MV-4-11 (cell line): ENCODE measurements around the gene LDAF1.
"Not testable (repeated sequence)": the region's sequence is repeated elsewhere in the genome, so short reads cannot be mapped to it uniquely, and the experiment has no call there.

Experiments
- DNase-seq: peaks from one replicate; lab custom pipeline; 2025; lab: John Stamatoyannopoulos, UW

Gene LDAF1

DNA sequence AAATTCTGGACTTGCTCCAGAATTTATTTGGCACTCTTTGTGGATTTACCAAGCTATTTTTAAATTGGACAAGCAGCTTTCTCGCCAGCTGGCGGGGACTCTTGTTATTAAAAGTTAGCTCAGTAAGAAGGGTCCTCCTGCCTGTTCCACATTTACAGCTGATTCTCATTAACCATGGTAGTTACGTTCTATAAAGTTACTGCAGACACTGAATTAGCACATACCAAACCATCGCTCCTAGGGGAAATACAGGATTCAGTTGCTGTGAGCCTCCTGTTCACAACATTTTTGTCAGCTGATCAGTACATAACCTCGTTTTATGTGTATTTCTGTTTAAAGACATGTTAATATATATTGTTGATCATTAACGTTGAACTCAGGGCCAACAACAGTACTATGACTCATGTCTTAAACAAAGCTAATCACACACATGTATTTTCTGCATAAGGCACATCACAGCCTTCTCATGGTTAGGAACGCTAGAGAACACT, 4.2 kb downstream of the LDAF1 start:
- no peak for DNase-seq

DNA sequence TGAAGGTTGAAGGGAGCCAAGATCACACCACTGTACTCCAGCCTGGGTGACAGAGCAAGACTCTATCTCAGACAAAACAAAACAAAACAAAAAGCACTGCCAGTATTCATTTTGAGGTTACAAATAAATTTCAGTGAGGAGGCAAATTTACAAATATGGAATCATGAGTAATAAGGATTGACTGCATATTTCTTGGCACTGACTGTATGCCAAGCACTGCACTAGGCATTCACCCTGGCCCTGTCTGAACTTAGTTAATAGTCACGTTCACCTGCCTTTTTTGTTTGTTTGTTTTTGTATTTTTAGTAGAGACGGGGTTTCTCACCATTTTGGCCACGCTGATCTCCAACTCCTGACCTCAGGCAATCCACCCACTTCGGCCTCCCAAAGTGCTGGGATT, 5.1 kb downstream of the LDAF1 start:
- DNase-seq, result no peak

DNA sequence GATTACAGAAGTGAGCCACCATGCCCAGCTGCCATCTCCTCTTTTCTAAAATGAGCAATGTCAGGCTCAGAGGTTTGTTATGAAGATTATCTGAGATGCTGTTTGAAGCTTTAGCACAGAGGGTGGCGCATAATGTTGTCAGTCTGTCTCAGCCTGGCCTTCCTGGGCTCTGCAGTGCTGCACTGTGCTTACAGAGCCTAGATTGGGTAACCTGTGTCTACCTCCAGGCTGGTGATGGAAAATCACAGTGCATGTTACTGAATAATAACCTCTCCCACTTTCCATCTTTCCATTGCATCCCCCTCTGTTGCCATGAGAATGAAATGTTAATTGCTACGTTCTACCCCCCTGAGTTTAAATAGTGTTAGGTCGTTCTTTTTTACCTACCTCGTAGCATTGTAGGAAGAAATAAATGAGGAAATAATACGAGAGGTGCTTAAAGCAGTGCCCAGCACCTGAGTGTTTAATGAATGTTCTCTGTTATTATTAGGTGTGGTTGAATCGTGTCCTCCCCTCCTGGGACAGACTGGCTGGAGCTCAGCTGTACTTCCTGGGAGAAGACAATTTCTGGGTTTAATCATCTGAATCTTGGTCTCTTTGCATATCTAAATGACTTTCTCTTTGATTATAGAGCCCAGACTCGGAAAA, 6.2 kb downstream of the LDAF1 start:
- no peak for DNase-seq

DNA sequence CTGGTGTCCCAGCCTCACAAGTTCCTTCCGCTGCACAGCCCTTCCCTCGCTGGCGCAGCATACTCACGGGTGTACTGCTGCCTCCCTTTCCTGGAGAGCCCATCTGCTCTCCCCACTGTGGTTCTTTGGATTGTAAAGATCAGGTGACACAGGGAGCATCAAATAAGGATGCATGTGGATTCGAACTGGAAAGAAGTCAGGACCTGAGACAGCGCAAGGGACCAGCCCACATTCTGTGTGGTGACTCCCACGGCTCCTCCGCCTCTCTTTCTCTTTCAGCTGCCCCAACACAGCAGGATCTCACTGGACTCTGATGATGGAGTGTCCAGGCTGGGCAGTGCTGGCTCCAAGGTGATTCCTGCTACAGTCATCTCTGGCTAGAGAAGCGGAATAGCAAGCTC, 8.1 kb downstream of the LDAF1 start:
- DNase-seq, result no peak

DNA sequence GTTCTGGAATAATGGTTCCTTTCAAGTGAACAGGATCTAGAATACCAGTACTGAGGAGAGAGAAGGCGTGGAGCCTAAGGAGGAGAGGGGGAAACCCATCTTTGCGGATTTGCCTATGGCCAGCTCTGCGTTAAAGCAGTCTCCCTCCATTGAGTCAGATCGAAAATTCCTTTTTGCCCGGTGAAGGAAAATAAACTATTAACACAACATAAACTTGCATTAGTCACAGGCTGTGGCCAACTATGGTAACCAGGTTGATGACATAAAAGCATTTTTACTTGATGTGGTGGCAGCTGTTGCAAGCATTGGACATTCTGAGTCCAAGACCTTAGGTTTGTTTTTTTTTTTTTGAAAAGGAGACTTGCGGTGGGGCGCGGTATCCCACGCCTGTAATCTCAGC, 8.9 kb downstream of the LDAF1 start:
- no peak for DNase-seq

DNA sequence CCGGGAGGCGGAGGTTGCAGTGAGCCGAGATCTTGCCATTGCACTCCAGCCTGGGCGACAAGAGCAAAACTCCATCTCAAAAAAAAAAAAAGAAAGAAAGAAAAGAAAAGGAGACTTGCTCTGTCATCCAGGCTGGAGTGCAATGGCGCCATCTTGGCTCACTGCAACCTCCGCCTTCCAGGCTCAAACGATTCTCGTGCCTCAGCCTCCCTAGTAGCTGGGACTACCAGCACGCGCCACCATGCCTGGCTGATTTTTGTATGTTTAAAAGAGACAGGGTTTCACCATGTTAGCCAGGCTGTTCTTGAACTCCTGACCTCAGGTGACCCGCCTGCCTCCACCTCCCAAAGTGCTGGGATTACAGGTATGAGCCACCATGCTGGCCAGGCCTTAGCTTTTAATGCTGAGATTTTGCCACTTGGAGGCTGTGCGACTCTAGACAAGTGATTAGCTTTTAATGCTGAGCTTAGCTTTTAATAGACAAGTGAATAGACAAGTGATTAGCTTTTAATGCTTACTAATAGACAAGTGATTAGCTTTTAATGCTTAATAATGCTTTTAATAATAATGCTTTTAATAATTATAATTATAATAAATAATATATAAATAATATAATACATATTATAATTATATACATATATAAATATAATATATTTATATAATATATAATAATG, 9.6 kb downstream of the LDAF1 start:
- DNase-seq, result no peak

DNA sequence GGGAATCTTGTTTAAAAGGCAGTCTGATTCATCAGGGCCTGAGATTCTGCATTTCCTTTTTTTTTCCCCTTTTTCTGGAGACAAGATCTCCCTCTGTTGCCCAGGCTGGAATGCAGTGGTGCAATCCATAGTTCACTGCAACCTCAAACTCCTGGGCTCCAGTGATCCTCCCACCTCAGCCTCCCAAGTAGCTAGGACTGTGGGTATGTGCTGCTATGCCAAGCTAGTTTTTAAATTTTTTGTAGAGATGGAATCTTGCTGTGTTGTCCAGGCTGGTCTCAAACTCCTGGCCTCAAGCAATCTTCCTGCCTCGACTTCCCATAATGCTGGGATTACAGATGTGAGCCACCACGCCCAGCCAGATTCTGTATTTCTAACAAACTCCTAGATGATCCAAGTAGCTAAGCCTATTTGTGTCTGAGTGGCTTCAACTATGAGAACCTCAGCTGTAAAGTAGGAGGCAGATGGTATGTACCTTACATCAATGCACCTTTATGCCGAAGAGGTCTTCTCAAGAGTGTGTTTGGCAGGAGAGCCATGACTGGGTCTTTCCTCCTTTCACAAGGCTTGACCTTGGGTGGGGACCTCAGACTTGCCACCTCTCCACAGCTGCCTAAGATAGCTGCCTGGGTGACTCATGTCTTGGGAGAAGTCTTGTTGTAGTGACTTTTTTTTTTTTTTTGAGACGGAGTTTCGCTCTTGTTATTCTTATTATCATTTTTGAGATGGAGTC, 10.9 kb downstream of the LDAF1 start:
- no peak for DNase-seq

DNA sequence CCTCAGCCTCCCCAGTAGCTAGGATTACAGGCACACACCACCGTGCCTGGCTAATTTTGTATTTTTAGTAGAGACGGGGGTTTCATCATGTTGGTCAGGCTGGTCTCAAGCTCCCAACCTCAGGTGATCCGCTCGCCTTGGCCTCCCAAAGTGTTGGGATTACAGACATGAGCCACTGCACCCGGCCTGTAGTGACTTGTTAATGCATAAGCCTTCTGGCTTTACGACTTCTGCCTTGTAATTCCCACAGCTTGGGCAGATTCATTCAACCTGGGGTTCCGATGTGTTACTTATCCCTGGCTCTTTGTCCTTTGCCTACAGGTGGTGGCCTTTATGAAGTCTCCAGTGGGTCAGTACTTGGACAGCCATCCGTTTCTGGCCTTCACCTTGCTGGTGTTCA, 11.6 kb downstream of the LDAF1 start:
- DNase-seq, result not testable (repeated sequence)

DNA sequence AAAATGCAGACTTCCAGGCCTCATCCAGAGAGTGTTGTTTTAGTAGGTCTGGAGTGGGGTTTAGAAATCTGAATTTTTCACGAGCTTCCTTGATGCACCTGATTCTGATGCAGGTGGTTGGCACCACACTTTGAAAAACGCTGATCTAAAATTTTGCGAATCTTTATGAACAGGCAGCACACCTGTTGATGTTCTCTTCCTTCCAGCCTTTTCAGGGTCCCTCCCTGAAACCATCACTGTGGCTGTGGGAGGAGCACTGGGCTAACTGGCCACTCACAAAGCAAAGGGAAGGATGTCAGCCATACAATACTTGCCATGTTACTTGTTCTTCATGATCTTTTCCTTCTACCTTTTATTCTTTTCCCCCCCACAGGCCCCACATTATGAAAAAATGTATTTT, 14.2 kb downstream of the LDAF1 start:
- DNase-seq, result no peak

DNA sequence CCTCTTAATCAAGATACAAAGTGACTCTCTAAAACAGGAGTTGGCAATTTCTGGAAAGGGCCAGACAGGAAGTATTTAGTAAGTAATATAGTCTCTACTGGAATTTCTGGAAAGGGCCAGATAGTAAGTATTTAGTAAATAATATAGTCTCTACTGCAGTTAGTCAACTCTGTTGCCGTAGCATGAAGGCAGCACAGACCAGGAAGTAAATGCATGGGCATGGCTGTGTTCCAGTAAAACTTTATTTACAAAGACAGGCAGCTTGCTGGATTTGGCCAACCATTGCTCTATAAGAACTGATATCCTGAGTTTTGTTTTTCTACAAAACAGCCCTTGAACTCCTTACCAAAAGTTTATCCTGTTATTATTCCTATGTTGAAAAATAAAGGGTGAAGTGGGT, 16.9 kb downstream of the LDAF1 start:
- no peak for DNase-seq

DNA sequence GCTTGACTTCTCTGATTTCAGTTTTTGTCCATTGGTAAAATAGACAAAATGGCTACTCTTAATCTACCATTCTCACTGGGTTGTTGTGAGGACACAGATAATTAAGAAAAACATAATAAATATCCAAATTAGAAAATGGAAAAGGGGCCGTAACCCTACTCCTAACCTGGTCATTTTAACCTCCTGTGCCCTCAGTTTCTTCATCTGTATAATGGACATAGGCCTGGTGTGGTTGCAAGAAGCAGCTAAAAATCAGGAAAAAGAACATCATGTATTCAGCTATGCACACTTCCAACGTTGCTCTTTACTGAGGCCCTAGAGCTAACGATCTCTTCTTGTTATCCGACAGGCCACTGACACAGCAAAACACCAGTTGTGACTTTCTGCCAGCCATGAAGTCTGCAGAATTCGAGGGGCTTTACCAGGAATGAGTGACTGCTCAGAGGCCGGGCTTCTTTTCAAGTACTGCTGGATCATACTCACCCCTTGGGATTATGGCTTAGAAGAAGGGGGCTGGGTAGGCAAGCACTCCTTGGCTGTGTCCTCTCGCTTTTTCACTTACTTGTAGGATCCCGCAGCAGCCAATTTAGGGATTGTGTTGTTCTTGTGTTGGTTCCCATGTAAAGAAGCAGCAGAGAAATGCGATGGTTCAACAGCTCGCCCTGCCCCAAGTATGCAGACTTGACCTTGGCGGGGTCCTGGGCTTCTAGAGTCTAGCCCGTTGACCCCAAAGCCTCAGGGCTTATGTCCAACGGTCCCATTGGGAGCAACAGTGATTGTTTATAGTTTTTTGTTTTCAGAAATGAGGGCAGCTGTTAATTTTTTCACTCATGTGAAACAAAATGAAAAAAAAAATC, 20.9 kb downstream of the LDAF1 start:
- no peak for DNase-seq

DNA sequence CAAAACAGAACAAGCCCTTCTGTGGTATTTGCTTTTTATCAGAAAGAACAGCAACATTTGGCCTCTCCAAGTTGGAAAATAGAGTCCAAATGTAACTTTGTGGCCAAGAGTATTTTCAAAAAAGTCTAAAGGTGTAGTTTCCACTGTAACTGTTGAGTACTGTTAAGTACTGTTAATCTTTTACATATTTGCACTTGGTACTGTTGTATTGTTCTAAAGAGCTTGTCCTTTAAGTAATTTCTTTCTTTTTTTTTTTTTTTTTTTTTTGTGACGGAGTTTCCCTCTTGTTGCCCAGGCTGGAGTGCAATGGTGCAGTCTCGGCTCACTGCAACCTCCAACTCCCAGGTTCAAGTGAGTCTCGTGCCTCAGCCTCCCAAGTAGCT, 21.5 kb downstream of the LDAF1 start:
- no peak for DNase-seq

DNA sequence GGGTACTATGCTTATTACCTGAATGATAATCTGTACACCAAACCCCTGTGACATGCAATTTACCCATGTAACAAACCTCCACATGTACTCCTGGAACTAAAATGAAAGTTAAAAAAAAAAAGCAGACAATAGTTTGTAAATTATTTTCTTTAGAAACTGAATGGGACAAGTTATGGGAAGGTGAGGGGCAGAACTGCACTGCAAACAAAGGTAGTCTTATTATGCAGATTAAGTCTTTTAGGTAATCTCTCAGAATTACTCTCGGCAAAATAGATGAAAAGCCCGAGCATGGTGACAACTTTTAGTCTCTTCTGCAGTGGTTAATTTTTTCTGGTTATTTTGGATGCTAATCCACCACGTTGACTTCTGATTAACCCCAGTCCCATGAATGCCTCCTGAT, 25.5 kb downstream of the LDAF1 start:
- DNase-seq, result no peak

DNA sequence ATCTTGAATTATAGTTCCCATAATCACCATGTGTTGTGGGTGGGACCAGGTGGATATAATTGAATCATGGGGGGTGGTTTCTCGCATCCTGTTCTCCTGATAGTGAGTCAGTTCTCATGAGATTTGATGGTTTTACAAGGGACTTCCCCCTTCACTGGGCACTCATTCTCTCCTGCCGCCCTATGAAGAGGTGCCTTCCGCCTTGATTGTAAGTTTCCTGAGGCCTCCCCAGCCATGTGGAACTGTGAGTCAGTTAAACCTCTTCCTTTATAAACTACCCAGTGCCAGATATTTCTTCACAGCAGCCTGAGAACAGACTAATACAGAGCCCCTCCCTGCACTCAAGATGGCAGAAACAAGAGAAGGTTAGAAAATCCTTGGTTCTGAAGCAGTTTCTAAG, 26.4 kb downstream of the LDAF1 start:
- DNase-seq, result peak; percentile 41

DNA sequence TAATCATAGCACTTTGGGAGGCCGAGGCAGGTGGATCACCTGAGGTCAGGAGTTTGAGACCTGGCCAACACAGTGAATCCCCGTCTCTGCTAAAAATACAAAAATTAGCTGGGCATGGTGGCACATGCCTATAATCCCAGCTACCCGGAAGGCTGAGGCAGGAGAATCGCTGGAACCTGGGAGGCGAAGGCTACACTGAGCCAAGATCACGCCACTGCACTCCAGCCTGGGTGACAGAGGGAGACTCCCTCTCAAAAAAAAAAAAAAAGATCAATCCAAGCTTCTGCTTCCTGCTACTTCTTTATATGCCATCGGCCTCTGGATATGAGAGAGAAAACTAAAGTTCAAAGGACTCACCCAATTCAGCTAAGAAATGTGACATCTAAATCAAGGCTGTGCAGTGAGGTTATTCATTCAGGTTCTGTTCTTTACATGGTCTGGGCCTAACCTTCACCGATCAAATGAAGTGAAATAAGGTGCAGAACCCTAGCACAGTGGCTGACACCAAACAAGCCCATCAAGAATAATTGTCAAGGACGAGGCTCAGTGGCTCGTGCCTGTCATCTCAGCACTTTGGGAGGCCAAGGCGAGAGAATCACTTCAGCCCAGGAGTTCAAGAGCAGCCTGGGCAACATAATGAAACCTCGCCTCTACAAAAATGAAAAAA, 27.3 kb downstream of the LDAF1 start:
- DNase-seq, result no peak

DNA sequence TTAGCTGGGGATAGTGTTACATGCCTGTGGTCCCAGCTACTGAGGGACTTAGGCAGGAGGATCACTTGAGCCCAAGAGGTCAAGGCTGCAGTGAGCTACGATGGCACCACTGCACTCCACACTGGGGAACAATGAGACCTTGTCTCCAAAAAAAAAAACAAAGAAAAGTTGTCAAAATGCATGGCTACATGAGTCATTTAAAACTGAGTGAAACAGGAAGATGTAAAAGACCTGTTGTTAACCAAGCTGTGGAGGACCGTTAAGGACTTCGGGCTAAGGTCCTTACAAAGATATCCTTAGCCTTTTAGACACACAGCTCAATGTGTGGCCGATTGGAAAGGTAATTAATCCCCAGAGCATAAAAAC, 27.8 kb downstream of the LDAF1 start:
- peak; percentile 63 for DNase-seq

DNA sequence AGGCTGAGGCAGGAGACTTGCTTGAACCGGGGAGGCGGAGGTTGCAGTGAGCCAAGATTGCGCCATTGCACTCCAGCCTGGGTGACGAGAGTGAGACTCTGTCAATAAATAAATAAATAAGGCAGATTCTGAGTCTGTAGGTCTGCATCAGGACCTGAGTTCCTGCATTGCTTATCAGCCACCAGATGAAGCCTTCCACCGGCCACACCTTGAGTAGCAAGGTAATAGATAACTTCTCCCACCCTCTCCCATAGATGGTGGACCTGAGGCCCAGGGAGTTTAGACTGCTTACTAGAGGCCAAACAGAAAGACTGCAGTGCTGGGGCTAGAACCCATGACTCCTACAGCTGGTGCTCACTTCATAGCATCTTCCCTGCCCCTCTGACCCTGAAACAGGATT, 30.8 kb downstream of the LDAF1 start:
- DNase-seq, result no peak

DNA sequence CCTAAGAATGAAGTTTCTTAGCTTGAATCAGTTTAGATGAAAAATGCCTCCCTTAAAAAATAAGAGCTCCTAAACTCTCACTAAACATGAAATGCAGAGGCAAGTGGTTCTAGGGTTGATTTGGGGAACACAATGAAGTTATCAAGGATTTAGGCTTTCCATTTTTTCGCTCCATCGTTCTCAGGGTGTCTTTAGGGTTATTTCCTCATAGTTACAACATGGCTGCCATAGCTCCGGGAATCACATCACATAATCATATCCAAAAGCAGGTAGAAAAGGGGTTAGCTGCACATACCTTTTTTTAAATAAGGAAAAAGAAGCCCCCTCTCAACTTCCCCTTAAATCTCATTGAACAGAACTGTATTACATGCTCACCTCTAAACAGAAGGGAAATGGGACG, 31.5 kb downstream of the LDAF1 start:
- DNase-seq, result no peak

DNA sequence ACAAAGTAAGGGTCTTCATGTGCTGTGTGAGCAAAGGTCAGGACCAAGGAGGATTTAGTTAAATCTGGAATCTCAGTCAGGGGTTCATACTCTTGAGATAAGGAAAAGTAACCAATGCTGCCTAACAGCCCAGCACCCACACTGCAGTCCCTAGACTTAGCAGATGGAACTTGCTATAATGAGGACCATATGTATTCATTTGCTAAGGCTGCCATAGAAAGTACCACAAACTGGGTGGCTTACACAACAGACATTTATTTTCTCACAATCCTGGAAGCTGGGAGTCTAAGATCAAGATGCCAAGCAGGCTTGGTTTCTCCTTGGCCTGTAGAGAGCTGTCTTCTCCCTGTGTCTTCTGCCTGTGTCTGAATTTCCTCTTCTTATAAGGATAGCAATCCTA, 32.1 kb downstream of the LDAF1 start:
- no peak for DNase-seq

DNA sequence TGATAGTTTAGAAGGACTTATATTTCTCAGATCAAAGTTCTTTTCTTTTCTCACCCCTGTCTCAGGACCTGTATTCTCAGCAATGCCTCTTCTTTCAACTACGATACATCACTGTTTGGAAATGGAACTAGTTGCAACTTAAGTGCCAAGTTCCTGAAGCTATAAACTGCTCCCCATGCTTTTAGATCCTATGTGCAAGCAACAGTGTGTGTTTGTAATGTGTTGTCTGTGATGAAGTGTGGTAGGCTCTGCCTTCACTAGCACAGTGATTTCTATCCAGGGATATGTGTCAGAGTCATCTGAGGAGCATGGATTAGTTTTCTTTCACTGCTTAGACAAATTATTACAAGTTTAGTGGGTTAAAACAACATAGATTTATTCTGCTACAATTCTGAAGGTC, 34.5 kb downstream of the LDAF1 start:
- no peak for DNase-seq

DNA sequence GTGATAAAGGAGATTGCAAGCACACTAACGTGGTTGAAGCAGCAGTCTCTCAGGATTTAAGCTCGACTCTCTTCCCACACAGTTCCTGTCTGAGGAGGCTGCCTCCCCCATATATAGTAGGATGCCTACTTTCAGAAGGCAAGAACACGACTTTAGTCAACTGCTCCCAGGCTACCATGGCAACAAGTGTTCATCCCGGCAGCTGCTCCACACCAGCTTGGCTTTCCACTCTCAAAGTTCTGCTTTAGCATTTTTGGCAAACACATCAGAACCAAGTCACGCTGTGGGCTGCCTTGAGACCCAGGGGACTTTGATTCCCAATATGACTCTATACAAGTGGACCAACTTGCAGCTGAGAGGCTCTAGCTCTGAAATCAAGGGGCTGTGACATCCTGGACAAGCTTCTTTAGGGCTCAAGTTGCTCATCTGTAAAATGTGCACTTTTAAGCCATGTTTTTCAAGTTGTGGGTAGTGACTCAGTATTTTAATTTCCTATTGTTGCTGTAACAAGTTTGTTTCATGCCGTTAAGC, 36.4 kb downstream of the LDAF1 start:
- DNase-seq, result no peak

DNA sequence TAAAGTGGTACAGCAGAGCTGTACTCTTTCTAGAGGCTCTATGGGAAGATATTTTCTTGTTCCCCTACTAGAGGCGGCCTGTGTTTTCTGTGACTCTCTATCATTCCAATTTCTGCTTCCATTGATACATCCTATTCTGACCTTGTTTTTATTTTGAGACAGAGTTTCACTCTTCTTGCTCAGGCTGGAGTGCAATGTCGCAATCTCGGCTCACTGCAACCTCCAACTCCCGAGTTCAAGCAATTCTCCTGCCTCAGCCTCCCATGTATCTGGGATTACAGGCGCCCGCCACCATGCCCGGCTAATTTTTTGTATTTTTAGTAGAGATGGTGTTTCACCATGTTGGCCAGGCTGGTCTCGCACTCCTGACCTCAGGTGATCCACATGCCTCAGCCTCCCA, 36.9 kb downstream of the LDAF1 start:
- DNase-seq, result not testable (repeated sequence)
